Measurements from ENCODE around the gene DUSP9.
"Not testable (repeated sequence)": the region's sequence is repeated elsewhere in the genome, so short reads cannot be mapped to it uniquely, and the experiment has no call there.

The DUSP9 gene

DNA sequence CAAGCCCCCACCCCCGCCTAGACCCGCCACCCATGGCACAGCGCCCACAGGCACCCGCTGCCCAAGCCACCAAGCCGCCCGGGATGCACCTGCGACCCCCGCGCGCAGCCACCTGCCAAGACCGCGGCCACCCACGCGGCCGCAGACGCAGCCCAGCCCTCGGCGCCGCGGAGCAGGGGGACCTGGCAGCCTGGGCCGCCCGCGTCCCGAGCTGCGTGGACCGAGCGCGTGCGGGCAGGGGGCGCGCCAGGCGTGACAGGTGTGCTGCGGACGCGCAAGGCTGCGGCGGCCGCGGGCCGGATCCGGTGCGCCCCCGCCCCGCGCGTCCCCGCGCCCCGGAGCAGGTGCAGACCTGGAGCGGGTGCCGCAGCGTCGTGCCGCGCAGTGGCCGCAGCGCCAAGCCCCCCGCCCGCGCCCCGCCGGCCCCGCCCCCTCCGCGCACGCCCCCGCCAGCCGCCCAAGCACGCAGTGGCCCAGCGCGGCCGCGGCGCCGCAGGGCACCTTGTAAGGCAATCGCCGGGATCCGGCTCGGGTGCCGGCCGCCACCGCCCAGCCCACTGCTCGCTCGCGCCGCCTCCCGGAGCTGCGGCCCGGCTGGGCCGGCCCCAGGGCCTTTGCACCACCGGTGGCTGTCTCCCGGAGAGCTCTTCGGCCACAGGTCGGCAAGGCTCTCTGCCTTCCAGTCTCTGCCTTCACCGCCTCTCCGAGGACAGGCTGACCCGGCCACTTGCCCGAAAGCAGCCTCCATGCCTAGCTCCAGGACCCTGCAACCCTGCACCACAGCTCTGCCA, 26.6 kb downstream of the DUSP9 start, which contains the start of gene PNCK:
Gene PNCK, minus strand, starts transcription at position 386 of the 791 bp plus-strand sequence. CDS start 737 bp downstream, outside the sequence.
- DNase-seq, result no peak

DNA sequence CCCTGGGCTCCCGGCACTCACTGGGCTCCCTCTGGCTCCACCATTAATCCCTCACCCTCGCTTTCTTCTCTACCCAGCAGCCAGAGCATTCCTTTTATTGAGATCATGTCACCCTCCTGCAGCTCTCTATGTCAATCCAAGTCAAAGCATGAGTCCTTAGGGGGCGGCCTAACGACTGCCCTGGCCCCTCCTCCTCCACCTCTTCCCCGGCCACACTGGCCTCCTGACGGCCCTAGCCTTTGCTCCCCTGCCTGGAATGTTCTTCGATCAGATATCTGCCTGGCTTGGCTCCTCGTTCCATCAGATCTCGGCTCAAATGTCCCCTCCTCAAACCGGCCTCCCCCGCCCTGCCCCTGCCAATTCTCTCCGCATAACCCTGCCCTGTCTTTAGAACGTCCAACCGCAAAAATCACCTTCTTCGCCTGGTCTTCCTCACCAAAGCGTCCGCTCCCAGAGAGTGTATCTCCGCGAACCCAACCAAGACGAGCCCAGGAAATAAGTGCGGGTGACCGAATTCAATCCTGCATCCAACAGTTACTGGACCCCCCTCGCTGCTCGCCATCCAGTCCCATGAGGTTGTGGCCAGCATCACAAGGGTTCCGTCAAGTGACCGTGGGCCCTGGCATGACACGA, 27.3 kb downstream of the DUSP9 start:
- no peak for DNase-seq

DNA sequence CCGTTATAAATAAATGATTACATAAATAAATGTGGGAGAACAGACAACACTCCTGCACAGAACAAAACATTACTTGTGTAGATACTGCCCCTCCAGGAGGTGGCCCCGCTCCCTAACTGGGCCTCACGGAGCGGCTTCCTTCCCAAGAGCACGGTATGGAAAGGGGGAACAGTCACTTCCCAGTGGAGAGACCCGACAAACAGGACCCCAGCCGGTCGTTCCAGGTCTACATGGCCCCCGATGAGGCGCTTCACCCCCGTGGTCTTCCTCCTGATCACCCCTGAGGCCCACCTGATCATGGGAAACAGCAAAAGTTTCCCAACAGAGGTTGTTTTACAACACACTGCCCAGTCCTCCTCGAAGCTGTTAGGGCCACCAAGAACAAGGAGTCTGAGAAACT, 34.2 kb downstream of the DUSP9 start:
- DNase-seq, result no peak

DNA sequence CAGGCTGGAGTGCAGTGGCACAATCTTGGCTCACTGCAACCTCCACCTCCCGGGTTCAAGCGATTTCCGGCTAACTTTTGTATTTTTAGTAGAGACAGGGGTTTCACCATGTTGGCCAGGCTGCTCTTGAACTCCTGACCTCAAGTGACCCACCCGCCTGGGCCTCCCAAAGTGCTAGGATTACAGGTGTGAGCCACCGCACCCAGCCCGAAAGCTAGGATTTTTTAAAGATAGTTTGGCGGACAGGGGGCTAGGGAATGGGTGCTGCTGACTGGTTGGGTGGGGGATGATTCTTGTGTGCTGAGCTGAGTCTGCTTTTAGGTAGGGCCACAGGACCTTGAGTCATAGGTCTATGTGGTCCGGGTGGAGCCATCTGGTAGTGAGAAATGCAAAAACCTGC, 36.5 kb downstream of the DUSP9 start:
- DNase-seq, result not testable (repeated sequence)

DNA sequence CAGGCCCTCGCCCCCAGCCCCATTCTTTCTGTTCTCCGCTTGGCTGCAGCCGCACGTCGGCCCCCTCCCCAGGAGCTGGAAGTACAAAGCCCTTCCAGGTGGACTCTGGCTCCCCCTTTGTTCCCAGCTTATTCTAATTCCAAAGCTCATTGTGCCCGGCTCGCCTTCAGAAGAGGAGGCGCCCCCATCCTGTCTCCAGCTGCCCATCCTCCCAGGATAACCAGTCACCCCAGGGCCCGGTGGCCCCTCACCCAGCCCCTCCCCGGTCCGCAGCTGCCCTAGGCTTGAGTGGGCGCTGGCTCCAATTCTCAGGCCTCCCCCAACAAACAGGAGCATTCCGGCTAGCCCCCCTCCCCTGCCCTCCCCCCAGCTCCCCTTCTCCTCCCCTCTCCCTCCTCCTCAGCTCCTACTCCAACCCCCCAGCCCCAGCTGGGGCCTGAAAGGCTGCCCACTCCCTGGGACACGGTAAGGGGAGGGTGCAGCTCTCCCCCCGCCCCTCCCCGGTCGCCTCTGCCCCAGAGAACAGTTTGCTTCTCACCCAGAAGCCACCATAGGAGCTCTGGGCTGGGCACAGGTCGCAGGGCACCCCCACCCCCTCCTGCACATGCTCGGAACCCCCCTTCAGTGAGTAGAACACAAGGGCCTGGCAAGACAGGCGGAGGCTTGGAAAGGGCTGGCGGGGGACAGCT, 37.6 kb downstream of the DUSP9 start:
- DNase-seq, result no peak

DNA sequence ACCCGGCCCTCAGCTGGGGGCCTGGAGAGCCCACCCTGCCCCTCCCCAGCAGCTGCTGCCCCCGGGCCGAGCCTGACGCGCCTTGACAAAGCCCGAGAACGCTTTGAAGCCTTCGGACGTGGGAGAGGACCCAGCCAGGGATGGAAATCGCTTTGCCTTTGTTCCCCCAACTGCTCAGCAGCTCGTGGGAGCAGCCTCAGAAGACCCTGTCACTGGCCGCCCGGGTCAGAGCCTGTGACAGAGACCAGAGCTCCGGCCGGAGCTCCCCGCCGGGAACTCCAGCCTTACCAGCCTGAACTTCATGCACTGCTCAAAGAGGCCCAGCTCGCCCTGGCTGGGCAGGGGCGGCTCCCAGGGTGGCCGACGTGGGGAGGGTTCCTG, 38.1 kb downstream of the DUSP9 start:
- DNase-seq, result no peak

DNA sequence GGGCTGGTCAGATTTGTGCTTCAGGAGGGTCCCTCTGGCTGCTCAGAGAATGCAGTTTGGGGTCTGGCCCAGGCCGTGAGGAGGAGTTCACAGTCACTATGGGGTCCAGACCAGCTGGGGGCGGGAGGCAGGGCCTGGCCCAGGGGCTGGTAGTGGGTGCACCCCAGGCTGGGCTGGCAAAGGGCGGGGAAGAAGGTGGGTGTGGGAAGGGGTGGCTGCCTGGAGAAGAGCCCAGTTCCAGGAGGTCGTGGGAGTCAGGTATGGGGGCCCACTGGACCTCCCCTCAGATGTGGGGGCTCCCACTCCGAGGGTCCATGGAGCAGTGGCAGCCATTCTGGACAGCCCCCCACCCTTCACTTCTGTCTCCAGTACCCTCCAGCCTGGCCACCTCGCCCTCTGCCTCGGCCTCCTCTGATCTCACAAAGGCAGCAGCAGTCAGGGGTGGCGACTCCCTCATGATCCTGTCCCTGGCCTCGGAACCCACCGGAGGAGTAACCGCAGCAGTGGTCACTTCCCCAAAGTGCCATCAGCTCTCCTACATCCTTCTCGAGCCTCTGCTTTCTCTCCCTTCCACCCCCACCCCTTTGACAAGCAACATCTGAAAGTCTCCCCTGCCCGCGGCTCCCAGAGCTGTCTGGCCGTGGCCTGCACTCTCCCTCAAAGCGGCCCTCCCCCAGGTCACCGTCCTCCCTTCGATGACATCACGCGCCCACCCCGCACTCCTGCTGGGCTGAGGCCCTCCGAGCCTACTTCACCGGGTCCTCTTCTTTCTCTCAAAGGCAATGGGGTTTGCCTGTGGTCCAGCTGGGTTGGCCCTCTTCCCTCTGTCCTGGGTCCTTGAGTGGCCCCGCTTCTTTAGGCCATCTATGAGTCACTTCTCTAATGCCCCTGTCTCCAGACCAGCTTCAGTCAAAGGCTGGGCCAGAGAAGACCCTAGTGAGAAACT, 39.0 kb downstream of the DUSP9 start:
- no peak for DNase-seq

DNA sequence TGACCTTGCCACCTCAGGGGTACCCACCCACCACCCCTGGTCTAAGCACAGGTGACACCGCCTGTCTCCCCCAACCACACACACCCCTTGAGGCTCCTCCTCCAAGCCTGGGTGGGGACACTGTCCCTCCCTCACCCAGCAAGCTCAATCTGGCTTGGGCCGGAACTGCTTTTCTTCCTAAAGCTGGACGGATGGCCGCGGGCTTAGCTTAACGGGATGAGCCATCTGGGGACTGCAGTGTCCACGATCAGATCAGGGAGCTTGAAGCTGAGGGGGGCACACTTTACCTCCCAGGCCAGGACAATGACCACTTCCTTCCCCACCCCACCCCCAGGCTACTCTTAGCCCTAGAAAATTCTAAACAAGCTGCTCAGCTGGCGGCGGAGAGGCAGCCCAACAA, 39.7 kb downstream of the DUSP9 start:
- no peak for DNase-seq

DNA sequence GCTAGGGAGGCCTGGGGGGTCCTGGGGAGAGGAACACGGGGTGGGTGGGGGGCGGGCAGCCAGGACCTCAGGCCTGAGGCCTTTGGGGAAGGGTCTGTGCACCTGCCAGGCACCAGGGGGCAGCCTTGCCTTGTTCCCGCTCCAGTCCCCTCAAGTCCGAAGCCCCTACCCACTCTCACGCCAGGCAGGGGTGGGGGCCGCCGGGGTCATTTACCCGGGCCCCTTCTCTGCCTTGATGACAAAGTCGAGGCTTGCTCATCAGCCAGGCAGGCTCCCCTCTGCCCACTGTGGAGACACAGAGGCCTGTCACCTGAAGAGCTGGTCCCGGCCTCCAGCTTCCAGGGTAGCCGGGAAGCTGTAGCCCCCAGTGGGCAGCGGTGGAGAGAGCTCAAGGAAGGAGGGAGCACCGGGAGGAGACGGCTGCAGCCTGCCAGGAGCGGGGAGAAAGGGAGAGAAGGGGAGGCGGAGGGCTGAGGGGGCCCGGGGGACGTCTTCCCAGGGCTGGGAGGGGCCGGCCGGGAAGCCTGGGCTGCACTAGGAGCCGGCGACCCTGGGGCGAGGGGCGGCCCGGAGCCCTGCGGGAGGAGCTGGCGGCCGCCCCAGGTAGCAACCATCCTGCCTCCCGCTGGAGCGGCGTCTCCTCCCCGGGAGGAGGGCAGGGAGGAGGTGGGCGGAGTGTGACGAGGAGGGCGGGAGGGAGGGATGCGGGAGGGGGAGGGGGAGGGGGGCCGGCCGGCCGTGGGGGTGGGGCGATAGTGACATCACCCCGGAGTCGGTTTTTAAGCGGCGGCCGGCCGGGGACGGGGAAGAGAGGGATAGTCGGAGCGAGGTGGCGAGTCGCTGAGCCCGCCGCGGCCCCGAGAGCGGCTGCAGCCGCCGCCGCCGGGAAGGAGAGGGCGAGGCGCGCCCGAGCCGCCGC, 40.4 kb downstream of the DUSP9 start, which contains the start of gene SLC6A8:
Gene SLC6A8, plus strand, starts transcription at position 806 of the 919 bp plus-strand sequence. CDS start 649 bp downstream, outside the sequence.
- DNase-seq, result peak; percentile 39 to 52

DNA sequence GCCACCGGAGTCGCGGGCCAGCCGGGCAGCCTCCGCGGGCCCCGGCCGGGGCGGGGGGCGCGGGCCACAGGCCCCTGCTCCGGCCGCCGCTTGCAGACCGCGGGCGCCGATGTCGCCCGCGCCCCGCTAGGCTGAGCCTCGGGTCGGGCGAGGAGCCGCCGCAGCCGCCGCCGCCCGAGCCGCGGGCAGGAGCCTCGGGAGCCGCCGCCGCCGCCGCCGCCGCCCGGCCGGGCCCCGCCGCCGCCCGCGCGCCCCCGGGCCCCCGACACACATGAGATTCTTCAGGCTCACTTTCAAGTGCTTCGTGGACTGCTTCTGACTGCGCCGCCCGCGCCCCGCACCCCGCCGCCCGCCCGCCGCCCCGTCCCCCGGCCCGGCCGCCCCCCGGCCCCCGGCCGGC, 41.1 kb downstream of the DUSP9 start:
- DNase-seq, result no peak

DNA sequence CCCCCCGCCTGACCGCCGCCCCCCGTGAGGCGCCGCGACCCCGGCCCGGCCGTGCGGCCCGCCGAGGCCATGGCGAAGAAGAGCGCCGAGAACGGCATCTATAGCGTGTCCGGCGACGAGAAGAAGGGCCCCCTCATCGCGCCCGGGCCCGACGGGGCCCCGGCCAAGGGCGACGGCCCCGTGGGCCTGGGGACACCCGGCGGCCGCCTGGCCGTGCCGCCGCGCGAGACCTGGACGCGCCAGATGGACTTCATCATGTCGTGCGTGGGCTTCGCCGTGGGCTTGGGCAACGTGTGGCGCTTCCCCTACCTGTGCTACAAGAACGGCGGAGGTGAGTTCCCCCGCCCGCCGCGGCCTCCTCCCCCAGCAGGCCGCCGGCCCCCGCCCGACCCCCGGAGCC, 41.5 kb downstream of the DUSP9 start:
- DNase-seq, result no peak

DNA sequence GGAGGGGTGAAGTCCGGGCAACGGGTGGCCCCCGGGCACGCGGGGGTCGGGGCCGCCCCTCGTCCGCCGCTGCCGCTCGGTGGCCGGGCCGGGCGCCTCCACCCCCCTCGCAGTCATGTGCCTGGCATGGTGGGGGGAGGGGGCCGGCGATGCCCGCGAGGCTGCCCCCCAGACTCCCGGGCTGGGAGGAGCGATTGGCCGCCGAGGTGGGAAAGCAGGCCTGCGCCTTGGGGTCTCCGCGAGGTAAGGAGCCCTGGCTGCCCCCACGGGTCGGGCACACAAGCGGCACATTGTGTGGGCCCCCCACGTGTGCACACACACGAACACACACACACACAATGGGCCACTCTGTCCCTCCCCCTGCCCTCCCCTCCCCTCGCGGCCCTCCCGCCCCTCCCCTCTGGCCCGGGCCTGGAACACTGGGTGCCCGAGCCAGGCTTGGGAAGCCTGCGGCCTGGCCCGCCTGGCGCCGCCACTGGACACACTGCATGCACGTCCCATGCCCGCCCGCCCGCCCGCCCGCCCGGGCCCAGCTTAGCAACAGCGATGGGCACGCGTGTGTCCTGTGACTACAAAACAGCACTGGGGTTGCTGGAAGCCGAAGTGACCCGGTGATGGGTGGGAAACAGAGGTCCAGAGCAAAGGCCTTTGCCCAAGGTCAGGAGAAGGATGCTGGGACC, 42.0 kb downstream of the DUSP9 start:
- no peak for DNase-seq

DNA sequence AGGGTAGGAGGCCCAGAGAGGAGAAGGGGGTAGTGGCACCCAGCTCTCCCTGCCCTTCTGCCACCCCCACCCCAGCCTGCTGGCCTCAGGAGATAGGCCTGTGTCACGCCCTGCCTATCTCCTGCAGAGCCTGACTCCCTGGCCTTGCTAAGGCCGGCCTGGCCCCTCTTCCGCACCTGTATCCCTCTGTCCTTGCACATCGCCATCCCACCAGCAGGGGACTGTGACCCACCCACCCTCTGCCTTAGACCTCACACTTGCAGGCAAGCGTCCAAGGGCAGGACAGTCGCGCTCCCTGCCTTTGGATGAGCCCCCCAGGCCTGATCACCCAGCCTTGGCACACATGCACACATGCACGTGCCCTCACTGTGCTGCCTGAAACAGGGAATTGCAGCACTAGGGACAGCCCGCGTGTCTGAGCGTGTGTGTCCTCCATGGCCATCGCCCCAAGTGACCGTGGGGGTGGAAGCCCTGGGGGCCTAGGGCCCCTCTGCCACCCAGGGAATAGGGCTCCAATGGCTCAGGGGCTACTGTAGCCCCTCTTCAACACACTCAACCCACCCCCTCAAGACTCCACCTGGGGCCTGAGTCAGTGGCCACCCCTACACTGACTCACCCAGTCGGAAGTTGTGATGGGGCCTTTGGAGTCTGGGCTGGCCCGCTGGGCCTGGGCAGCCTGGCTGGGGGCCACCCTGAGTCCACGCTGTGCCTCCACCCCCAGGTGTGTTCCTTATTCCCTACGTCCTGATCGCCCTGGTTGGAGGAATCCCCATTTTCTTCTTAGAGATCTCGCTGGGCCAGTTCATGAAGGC, 42.9 kb downstream of the DUSP9 start:
- no peak for DNase-seq

DNA sequence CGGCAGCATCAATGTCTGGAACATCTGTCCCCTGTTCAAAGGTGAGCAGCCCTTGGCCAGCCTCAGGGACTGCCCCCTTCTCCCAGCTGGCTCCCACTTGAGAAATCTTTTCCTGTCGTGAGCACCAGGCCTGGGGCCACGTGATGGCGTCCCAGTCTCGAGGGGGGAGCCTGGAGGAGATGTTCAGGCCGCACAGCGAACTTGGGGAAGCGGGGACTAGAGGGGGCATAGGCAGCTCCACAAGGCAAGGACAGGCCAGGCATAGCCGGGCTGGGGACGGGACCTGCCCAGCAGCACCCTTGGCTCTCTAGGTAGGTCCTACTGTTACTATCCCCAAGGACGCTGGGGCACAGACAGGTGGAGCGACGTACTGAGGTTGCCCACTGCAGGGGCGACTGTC, 43.5 kb downstream of the DUSP9 start:
- DNase-seq, result no peak

DNA sequence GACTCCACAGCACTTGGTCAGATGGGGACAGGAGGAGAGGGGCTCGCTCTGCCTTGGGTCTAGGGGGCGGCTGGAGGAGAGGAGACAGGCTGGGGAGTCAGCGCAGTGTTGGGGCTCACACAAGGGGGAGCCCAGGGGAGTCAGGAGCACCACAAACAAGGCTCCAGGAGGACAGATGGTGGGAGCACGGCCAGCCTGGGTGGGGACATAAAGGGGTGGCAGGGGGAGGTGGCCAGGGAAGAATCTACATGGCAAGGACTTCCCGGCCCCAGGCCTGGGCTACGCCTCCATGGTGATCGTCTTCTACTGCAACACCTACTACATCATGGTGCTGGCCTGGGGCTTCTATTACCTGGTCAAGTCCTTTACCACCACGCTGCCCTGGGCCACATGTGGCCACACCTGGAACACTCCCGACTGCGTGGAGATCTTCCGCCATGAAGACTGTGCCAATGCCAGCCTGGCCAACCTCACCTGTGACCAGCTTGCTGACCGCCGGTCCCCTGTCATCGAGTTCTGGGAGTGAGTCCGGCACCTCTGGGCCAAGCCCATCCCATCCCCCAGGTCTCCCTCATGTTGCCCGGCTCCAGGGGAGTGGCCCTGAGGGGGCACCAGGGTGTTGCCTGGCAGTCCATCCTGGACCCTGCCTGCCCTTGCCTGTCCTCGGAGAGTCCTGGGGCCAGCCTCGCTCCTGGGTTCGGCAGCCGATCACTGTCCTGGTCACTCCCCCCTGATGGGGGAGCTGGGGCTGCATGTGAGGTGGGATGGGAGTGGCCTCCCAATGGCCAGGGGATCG, 44.2 kb downstream of the DUSP9 start:
- not testable (repeated sequence) for DNase-seq

DNA sequence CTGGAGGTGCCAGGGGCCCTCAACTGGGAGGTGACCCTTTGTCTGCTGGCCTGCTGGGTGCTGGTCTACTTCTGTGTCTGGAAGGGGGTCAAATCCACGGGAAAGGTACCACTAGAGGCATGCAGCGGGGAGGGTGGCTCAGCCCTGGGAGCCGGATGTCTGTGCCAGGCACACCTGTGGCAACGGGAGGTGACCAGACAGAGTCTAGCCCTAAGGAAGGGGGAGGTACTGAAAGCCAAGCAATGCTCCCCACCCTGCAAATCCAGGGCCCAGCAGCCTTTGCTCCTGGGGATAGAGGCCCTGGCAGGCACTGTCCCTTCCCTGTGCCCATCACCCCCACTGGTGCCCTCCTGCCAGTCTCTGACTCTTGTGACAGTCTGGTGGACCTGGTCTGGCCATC, 45.0 kb downstream of the DUSP9 start:
- no peak for DNase-seq

DNA sequence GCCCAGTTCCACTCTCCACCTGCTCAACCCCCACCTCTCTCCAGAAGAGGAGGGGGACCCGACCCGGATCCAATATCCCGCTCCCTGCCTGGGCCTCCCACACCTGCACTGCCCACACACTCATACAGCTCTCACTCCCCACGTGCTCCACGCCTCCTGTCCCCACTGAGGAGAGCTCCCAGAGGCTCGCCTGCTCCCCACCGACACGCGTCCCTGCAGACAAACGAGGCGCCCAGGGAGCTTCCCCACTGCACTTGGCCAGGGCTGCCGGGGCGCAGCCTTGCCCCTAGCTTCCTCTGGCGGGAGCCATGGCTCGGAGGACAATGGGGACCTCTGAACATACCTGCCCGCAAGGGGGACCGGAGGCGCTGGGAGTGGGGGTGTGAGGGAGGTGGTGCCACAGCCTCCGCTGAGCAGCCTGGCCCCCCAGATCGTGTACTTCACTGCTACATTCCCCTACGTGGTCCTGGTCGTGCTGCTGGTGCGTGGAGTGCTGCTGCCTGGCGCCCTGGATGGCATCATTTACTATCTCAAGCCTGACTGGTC, 45.7 kb downstream of the DUSP9 start:
- DNase-seq, result no peak

DNA sequence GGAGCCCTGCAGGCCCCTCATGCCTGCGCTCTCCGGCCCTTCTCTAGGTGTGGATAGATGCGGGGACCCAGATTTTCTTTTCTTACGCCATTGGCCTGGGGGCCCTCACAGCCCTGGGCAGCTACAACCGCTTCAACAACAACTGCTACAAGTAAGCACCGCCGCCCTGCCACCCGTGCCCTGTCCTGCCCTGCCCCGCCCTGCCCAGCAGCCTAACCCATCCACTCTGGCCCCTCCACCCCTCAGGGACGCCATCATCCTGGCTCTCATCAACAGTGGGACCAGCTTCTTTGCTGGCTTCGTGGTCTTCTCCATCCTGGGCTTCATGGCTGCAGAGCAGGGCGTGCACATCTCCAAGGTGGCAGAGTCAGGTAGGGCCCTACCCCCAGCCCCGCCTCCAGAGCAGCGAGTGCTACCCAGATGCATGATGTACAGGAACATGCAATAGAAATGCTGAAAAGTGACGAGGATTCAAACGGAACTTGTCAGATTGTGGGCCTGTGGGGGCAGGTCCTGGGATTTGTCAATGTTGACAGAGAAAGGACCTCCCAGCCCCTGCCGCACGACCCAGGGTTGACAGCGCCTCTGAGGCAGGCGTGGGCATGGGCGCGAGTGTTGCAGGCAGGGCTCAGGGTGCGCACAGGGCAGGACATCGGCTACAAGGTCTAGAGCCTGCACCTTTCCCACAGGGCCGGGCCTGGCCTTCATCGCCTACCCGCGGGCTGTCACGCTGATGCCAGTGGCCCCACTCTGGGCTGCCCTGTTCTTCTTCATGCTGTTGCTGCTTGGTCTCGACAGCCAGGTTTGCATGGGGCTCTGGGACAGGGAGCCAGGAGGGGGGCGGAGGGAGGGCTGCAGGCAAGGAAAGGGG, 46.4 kb downstream of the DUSP9 start:
- DNase-seq, result no peak
